SIG-M5 treated with dmso at 0.1 percent for 504 hours (cell line): Measurements from ENCODE around the gene SVBP.
"Not testable (repeated sequence)": the region's sequence is repeated elsewhere in the genome, so short reads cannot be mapped to it uniquely, and the experiment has no call there.

ENCODE experiments used
- DNase-seq: peaks from one replicate; lab custom pipeline; 2025; ENCODE audit not compliant: unreplicated experiment; lab: John Stamatoyannopoulos, UW

Gene SVBP, protein sequence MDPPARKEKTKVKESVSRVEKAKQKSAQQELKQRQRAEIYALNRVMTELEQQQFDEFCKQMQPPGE

DNA sequence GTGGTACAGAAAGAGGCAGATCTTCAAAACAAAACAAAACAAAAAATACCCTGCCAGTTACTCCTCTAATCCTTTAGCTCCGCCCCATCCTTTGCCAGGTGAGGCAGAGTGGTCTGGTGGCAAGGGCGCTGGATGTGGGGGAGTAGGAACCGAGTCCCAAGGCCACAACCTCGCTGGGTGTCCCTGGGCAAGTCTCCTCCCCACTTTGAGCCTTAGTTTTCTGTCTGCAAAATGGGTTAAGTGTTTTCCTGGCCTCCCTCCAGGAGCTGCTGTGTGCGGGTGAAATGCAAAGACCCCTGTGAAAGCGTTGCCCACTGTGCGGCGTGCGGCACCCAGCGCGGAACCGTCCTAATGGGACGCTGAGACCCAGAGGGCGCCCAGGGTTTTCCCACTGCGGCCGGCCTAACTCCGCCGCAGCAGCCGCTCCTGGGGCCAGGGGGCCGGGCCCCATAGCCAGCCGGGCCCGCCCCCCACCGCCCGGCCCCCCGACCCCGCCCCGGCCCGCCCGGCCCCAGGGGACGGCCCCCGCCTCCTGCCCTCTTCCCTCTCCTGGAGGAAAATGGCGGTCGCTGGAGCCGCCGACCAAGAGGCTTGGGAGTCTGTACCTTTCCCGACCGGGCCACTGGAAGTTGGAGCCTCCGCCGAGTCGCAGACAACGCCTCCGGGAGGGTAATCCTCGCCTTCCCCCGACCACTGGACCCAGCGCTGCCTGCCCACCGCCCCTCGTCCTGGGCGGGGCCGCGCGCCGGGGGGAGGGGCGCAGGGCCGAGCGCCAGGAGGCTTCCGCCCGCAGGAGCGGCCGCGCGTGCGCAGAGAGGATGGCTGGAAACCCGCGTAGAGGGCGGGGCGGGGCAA, at the start of gene SVBP, which contains the start of gene ERMAP:
Gene SVBP, minus strand, starts transcription at position 813 of the 855 bp plus-strand sequence. CDS start 853 bp downstream, outside the sequence.
Gene ERMAP, plus strand, starts transcription at position 538 of the 855 bp plus-strand sequence. CDS start 13,327 bp downstream, outside the sequence.
- peak; percentile 77 for DNase-seq

DNA sequence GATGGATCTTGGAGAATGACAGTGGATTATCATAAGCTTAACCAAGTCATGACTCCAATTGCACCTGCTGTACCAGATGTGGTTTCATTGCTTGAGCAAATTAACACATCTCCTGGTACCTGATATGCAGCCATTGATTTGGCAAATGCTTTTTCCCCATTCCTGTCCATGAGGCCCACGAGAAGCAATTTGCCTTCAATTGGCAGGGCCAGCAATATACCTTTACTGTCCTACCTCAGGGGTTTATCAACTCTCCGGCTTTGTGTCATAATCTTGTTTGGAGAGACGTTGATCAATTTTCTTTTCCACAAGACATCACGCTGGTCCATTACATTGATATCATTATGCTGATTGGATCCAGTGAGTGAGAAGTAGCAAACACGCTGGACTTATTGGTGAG, 49.4 kb upstream of the SVBP start:
- DNase-seq = no peak

DNA sequence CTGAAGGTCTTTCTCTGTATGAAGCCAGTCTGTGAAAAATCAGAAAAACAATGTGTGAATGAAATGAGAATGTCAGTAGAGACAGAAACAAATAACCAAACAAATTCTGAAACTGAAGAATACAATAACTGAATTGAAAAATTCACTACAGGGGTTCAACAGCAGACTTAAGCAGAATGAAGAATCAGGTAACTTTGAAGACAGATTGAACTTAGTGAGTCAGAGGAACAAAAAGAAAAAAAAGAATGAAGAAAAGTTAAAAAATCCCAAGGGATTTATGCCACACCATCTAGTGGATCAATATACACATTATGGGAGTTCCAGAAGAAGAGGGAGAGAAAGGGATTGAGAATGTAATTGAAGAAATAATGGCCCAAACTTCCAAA, 43.8 kb upstream of the SVBP start:
- no peak for DNase-seq

DNA sequence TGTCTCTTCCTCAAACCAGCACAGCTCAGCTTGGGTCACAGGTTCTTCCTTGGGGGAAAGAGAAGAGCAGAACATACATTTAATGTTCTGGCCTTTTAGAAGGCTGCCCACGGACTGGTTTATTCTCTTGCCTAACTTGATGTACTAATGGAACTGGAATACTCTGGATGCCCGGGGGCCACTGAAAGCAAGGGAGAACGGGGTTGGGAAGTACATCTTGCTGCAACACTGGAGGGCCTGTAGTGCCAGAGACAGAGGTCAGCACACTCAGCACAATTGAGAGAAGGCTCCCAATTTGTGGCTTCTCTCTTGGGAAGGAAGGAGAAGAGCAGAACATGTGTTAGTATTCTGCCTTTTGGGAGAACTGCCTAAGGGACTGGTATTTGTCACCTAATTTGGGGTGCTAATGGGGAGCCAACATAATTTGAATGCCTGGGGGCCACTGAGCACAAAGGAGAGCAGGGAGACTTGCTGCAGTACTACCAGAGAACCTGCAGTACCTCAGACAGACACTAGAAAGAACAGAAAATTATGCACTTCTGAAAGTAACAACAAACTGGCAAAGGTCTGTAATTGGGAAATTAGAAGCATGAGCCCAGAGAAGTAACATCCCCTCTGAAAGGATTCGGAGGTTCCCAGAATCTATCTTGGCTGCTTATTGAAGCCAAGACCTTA, 43.3 kb upstream of the SVBP start:
- no peak for DNase-seq

DNA sequence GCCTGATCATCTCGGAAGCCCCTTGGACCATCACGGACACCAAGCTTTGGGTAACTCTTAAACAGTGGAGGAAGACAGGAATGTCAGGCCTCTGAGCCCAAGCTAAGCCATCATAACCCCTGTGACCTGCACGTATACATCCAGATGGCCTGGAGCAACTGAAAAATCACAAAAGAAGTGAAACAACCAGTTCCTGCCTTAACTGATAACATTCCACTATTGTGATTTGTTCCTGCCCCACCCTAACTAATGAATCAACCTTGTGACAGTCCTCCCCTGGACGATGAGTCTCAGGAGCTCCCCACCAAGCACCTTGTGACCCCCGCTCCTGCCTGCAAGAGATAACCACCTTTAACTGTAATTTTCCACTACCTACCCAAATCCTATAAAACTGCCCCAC, 42.2 kb upstream of the SVBP start:
- not testable (repeated sequence) for DNase-seq

DNA sequence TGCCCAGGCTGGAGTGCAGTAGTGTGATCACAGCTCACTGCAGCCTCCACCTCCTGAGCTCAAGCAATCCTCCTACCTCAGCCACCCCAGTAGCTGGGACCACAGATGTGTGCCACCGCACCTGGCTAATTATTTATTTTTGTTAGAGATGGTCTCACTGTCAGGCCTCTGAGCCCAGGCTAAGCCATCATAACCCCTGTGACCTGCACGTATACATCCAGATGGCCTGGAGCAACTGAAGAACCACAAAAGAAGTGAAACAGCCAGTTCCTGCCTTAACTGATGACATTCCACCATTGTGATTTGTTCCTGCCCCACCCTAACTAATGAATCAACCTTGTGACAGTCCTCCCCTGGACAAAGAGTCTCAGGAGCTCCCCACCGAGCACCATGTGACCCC, 39.4 kb upstream of the SVBP start:
- DNase-seq = not testable (repeated sequence)

DNA sequence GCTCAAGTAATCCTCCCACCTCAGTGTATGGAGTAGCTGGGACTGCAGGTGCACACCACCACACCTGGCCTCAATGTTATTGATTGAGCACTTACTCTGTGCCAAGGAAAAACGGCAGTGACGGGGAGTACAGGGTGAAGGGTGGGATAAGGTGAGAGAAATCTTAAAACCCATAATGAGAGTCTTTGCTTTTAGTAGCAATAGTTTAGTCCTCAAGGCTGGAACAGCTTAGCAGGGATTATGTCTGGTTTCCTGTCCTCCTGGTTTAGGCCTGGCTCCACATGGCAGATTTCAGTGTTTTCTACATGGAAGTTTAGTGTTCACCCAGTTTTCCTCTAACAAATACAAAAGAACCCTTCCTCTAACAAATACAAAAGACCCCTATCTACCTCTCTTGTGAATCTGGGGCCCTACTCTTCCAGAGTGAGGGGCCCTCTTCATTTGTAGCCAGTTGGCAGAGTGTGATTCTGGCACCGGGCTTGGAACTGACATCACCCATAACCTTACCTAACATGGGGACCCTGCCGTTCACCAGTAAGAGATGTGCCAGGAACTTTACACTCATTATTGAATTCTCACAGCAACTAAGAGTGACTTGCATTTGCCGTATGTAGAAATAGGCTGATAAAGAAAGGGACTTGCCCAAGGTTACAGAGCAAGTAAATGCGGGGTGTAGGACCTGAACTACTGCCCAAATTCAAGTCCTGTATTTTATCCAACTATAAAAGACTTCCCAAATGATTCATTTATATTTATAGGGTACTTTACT, 36.1 kb upstream of the SVBP start:
- DNase-seq = no peak

DNA sequence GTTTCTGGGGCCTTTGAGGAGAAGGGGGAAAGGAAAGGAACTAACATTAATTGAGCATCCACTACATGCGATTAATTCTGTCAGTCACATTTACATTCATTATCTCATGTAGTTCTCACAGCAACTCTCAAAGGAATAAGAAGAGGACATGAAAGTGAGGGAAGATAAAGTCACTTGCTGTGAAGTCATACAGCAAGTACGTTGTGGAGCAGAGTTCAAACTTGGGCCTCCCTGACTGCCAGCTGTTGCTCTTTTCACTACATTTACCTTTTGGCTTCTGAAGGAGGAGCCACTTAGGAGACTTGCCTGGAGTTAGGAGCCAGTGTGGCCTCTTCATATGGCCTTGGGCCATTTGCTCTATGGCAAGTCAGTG, 35.4 kb upstream of the SVBP start:
- no peak for DNase-seq

DNA sequence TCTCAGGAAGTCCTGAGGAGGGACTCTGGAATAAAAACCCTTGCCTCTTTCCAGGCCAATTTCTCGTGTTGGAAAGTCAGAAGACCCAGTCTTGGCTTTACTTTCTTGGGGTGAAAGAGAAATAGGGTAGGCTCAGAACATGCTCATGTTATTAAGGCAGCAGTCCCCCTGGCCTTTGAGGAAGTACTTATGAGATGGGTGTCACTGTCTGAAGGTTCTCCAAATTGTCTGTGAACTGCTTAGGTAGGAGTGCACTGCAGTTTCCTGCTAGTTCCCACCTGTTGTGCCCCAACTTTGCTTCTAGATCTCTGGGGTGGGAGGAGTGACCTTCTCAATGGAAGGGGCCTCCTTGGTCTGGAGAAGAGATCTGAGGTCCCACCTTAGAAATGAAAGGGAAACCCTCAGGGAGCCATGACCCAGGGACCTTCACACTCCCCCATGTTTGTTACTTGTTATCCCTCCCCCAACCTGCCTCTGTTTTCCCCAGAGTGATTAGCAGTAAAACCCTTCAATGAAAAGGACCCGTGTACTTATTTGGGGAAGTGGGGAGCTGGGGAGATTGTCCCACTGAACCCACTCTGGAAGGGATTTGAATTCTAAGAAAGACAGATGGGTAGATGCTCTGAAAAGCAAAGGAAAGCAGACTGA, 34.9 kb upstream of the SVBP start:
- no peak for DNase-seq

DNA sequence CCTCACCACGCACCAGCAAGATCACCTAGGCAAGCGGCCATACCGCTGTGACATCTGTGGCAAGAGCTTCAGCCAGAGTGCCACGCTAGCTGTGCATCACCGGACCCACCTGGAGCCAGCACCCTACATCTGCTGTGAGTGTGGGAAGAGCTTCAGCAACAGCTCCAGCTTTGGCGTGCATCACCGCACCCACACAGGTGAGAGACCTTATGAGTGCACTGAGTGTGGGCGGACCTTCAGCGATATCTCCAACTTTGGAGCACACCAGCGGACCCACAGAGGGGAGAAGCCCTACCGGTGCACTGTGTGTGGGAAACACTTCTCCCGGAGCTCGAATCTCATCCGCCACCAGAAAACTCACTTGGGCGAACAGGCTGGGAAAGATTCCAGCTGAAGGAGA, 34.2 kb upstream of the SVBP start:
- no peak for DNase-seq

DNA sequence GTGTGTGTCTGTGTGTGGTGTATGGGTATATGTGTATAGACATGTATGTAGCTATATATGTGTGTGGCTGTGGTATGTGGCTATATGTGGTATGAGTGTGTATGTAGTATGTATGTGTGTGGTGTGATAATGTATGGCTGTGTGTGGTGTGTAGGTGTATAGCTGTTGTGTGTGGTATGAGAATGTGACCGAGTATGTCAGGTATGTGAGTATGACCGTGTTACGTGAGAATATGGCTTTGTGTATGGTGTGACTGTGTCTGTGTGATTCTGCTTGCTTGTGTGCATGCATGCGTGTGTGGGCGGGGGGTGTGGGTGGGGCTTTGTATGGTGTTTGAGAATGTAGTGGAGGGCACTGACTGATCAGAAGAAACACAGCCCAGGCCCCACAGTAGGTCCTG, 32.7 kb upstream of the SVBP start:
- no peak for DNase-seq

DNA sequence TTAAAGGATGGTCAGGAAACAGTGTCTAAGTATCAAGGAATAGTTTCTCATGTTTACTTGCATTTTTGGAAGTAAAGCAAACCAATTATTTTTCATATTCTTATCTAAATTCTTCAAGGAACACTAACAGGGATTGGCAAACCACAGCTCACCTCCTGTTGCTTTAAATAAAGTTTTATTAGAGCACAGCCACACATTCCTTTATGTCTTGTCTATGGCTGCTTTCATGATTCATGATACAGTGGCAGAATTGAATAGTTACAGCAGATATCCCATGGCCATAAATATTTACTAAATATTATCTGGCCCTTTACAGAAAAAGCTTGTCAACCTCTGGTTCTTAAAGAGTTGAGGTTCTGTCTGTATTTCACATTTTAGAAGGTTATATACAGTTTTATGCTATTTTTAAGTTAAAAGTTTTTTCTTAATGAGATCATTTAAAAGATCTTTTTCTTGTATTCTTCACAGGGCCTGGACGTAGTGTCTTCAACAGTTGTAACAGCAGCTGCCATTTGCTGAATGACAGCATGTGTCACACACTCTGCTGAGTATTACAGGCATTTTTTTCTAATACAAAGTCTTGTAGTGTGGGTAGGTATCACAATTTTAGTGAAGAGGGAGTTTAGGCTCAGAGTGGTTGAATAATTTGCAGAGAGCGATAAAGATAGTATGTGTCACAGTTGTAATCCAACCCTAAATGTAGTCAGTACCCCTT, 31.8 kb upstream of the SVBP start:
- DNase-seq = no peak

DNA sequence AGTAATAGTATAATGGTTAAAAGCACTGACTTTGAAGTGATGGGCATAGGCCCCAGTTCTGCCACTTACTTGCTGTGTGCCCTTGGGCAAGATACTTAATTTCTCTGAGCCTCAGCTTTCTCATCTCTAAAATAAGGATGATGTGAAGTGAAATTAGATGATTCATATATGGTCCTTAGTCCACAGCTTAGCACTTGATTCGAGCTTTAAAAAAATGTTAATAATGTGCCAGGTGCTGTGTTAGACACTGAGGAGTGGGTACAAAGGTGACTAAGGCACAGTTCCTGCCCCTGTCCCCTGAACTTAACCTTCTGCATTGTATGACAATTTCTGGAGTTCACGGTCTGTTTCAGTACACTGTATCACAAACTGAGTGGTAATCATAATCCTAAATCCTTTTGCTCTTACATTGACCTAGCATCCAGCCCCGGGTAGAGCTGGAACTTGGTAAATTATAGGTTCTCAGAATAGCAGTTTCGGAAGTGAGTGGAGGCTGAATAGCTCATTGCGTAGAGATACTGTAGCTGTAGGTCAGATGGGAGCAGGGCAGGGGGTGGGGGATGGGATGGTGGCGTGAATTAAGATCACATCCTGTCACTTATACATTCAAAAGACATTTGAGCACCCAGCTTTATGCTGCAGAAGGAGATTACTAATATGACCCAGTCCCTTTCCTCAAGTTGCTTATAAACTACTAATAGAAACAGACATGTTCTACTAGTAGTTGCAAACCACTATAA, 30.7 kb upstream of the SVBP start:
- DNase-seq = no peak

DNA sequence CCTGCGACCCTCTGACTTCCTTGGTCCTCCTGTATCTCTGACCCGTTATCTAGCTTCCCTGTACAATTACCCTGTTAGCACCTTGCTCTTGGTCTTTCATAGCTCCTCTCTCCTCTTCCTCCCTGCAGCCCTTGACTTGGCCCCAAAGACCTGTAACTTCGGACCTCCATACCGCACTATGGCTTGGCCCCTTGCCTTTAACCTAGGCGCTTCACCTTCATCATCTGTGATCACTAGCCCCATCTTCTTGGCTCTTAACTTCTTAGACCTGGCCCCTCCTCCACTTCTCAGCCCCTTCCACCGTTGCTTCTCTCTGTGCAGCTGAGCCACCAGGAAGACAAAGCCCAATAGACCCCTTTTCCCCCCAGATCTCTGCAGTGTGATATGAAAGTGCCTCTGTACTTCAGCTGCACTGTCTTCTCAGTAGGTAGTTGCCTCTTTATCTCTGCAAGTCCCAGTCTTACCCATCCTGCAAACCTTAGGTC, 30.0 kb upstream of the SVBP start:
- DNase-seq = no peak

DNA sequence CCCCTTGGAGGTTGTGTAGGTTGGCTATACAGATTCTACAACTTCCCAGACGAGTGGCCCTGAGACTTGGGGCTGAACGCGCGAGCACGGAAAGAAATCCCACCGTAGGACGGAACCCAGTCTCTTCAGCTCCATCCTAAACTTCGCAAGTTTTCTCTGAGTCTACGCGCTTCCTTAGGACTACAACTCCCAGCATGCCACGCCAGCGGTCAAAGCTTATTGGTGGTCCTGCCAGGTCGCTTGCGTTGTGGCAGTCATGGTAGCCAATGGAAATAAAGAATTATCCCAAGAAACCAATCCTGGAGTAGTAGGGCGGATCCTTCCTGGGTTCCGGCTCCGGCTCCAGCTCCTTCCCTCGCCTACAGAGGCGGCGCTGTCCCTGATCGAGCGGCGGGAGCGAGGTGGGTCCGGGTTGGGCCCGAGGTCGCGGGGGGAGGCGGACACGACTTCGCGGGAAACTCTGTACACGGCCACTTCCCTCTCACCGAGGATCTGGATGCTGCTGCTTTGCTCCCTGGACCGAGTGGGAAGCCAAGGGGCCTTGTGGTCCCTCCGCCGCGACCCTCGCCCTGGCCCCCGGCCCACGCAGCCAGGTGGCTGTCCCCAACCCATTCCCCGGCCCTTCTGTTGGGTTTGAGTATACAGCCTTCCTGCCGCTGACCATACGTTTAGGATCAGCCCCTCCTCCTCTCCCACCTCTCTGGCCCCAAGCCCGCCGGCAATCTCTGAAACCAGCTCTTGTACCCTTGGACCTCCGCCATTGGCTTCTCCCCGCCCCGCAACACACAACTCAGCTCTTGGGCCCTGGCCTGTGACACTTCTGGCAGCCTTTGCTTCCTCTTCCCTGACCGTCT, 29.3 kb upstream of the SVBP start, which contains the start of gene ZNF691:
Gene ZNF691, plus strand, starts transcription at position 357 of the 854 bp plus-strand sequence. CDS start 3,046 bp downstream, outside the sequence.
- DNase-seq = peak; percentile 97

DNA sequence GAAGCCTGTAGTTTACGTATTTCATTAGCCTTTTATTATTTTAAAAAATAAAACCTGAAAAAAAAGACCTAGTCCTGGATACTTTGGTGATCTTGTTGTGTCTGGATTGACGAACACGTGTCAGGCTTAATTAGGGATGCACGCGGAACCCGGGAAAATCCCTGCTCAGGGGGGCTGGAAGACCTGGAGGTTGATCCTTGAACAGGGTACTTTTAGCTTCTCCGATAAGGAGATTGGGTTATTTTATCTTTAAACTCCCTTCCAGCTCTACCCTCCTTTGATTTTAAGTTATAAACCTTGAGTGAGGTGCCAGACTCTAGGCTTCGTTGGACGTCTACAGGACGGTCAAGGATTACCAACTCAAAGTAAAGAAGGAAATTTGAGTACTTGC, 28.7 kb upstream of the SVBP start:
- no peak for DNase-seq

DNA sequence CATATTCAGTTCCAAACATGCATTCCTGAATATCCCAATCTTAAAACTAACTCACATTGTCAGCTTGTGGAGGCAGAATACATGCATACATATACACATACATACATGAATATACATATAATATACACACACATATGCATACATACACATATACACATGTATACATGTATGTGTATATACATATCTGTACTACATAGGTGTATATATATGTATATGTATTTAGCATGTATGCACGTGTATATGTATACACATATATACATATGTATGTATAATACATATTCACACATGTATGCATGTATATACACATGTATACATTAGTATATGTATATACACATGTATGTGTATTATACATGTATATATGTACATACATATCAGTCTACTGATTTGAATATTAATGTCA, 28.0 kb upstream of the SVBP start:
- DNase-seq = no peak

DNA sequence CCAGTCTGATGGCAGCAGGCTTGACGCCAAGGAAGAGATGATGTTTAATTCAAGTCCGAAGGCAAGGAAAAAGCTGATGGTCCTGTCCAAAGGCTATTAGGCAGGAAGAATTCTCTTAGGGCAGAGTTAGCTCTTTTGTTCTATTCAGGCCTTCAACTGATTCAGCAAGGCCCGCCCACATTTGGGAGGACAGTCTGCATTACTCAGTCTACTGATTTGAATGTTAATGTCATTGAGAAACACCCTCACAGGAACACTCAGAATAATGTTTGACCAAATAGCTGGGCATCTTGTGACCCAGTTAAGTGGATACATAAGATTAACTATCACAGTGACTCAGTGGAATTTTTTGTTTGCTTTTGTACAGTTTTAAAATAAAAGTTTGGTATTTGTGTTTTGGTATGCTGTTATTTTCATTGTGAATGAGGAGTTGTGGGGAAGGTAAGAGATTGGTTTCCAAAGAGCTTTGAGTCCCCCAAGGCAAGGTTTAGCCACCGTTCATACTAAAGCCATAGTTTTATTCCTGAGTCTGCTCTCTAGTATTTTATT, 27.5 kb upstream of the SVBP start:
- no peak for DNase-seq
